HG03064 (cell line): ENCODE measurements around the gene AMDHD1.
A peak's percentile ranks its signal among the peaks of the same experiment; 100 is the strongest.

Source experiments
- ATAC-seq: cut with Tn5 transposase; IDR thresholded peaks from one replicate; pipeline ENCODE4 v1.9.1; 2021; ENCODE audit warnings: low read depth; ENCODE audit not compliant: unreplicated experiment

AMDHD1 gene

DNA sequence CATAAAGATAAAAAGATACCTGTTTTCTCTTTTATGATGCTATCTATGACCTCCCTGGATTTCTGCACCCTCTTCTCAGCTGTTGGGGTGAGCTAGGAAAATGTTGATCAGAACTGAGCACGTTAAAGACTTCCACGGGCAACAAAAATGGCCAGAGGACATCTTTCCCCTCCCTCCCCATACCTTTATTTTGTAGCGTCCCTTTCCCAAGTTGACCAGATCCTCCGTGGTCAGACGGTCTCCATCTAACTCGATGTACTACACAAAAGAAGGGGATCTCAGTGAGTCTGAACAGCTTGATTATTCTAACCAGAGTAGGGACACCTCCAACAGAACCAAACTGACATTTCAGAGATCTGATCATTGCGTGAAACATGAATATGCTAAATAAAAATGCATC, 50.8 kb downstream of the AMDHD1 start:
- no peak for ATAC-seq

GRCh38 chr12:95994476-95994875, 51.3 kb downstream of the AMDHD1 start:
- no peak for ATAC-seq

GRCh38 chr12:95995238-95996031, 52.3 kb downstream of the AMDHD1 start:
- no peak for ATAC-seq

DNA sequence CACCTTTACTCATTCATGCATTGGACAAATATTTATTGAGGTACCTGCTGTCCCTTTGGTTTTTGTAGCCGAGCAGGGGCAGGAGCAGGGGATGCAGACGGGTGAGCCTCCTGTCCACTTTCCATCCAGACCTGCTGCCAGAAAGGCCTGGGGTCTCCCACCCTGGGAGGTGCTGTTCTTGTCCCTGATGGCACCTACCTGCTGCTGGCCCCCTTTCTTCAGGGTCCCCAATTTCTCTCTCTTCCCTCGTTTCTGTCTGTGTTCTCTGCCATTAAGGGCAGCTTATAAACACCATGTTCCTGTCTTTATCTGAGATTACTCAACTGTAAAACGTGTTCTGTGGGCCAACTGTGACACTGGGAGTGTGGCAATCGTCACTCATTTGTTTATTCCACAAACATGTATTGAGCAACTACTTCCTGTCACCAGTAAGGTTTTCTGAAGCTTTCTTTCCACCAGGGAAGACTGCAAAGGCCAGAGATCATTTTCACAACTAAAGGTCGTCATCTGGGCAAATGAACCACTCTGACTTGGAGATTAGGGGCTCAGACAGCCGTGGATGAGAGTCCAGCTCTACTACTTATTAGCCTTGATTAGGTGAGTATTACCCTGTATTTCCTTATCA, 53.0 kb downstream of the AMDHD1 start, which contains the start of gene HAL:
TSS of gene HAL (minus strand) at position 311 of the 625 bp plus-strand sequence. CDS start 434 bp downstream, outside the sequence.
- no peak for ATAC-seq

- no peak for ATAC-seq
Measured at GRCh38 chr12:95997276-95997675, 54.1 kb downstream of the AMDHD1 start.

GRCh38 chr12:95997911-95998510, 54.9 kb downstream of the AMDHD1 start:
- ATAC-seq, result no peak

DNA sequence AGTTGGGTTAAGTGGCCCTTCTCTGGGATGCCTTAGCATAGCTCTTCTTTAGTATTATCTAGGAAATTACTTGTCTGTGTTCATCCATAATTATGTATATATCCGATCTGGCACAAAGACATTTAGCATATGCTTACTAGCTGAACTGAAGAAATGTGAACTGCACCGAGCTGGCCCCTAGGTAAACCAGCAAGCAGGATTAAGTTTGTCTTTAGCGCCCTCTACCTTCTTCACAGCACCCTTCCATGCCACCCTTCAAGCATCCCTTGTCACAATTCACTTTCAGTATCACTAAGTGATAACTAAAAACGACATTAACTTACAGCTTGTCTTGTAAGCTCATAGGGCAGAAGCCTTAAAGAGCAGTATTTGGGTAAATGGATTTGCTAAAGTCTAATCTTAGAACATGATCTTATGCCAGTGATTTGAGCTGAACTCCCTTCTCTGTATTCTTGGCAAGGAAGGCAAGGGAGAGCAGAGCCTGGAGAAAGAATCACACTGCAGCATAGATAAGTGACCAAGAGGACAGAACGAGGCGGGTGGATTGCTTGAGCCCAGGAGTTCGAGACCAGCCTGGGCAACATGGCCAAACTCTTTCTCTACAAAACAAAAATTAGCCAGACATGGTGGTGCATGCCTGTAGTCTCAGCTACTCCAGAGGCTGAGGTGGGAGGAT, 55.6 kb downstream of the AMDHD1 start:
- peak; percentile 89 for ATAC-seq

DNA sequence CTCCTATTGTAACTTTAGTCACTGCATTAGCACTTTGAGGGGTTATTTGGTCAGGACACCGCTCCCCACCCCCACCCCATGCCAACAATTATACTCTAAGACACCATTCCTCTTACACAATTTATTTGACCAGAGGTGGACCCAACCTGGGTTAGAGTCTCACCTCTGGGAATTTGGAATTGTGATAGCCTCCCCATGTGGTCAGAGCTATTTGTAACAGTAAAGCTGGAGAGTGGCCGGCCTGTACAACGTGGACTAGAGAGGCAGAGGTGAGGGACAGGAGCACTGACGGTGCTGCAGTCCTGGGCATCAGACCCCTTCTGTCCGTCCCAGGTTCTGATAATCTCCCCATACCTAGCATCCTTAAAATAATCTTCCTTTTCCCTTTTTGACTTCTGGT, 56.4 kb downstream of the AMDHD1 start:
- ATAC-seq, result no peak

GRCh38 chr12:96000858-96001257, 57.7 kb downstream of the AMDHD1 start:
- ATAC-seq, result no peak

DNA sequence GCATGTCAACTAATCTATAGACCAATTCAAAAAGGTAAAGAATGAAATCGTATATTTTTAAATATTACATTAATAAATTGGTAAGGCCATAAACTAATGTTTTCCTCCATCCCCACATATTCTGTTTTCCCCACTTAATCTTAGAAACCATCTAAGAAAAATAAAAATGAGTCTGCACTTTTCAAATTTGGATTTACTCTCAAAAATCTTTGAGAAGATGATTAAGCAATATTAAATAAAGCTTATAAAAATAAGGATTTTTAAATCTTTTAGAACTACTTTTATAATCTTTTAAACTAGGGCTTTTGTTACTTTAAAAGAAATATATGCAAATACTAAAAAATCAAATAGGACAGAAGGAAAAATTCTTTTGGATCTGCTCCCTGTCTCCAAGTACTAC, 63.6 kb downstream of the AMDHD1 start:
- no peak for ATAC-seq

DNA sequence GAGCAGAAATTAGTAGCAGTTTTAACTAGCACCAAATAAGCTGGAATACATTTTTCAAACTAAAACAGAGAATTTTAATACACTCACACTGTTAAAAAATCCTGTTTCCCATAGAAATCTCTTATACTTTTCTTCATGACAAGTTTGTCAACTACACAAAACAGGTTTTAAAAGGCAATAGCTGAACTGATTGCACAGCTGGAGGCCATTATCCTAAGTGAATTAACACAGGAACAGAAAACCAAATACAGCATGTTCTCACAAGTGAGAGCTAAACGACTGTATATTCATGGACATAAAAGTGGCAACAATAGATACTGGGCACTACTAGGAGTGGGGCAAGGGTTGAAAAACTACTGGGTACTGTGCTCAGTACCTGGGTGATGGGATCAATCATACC, 64.6 kb downstream of the AMDHD1 start:
- no peak for ATAC-seq

GRCh38 chr12:96014943-96015599, 71.9 kb downstream of the AMDHD1 start:
- no peak for ATAC-seq

DNA sequence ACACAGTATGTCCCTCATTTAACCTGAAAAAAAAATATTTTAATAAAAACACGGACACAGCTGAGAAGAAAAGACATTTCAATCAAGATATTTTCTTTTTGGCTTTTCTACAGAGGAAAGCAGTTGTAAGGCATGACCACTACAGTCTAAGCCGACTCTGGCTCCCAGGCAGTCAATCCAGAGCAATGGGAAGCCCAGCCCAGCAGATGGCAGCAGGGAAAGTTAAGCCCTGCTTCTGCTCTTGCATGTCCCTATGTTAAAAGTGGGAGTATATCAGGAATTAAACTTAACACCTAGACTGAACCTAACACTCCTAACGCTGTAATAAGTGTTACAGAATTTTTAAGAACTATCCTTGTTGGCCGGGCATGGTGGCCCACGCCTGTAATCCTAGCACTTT, 72.5 kb downstream of the AMDHD1 start:
- ATAC-seq, result no peak
